PC-9 (cell line): ENCODE results near the gene MRO. TPM values are rescaled to one million over a fixed set of nuclear protein-coding genes. Genes with fewer than 3 reads are reported as not detected.

Experiments
- BruUV-seq: library from RNA; stranded (reverse); fragments of 400-500 nt; replicated peaks from 2 replicates; lab custom pipeline; 2021; lab: Mats Ljungman, UMichigan
- CTCF ChIA-PET: fragments of 300-600 bp; sonication (Branson Sonifier 250); formaldehyde crosslinking; loops from one replicate; lab custom pipeline; 2022; ENCODE audit warnings: antibody characterized with exemption; lab: Charles Lee
- POLR2A ChIA-PET: fragments of 300-600 bp; sonication (Branson Sonifier 250); formaldehyde crosslinking; loops from one replicate; lab custom pipeline; 2022; ENCODE audit warnings: antibody characterized with exemption; ENCODE audit not compliant: unreplicated experiment; lab: Charles Lee
- DNase-seq, 2 experiments: peaks; one replicate each; pipeline versions ENCODE4 v3.0.0 to v3.0.0-alpha.2; 2015 to 2022; ENCODE audit warnings: mixed read lengths in 1 of 2
- H2AFZ ChIP-seq: fragments of 200-600 bp; sonication (generic); 2 replicates; pipeline ENCODE4 v1.8.1; 2017; ENCODE audit warnings: antibody characterized with exemption
- H3F3A ChIP-seq: fragments of 200-600 bp; sonication (generic); 2 replicates; pipeline ENCODE4 v1.8.1; 2017; ENCODE audit warnings: antibody characterized with exemption, mild to moderate bottlenecking, low read depth; ENCODE audit not compliant: insufficient read depth
- H3K27ac ChIP-seq: fragments of 200-600 bp; sonication (generic); 2 replicates; pipeline ENCODE4 v1.6.1; 2016; ENCODE audit warnings: mixed run types
- H3K27me3 ChIP-seq: fragments of 200-600 bp; sonication (generic); 2 replicates; pipeline ENCODE4 v1.6.1; 2016; ENCODE audit warnings: low read depth, mixed run types; ENCODE audit not compliant: insufficient read depth
- H3K36me3 ChIP-seq: fragments of 200-600 bp; sonication (generic); 2 replicates; pipeline ENCODE4 v1.6.1; 2016; ENCODE audit warnings: low read depth, mixed run types
- H3K4me1 ChIP-seq: fragments of 200-600 bp; sonication (generic); replicated peaks from 2 replicates; pipeline ENCODE4 v1.6.1; 2016; ENCODE audit warnings: mixed run types; ENCODE audit not compliant: insufficient read depth
- H3K4me2 ChIP-seq: fragments of 200-600 bp; sonication (generic); 2 replicates; pipeline ENCODE4 v1.6.1; 2017; ENCODE audit warnings: mixed run types
- H3K4me3 ChIP-seq: fragments of 200-600 bp; sonication (generic); 2 replicates; pipeline ENCODE4 v1.6.1; 2016; ENCODE audit warnings: mixed run types
- H3K79me2 ChIP-seq: fragments of 200-600 bp; sonication (generic); 2 replicates; pipeline ENCODE4 v1.6.1; 2017; ENCODE audit warnings: low read depth, mixed run types
- H3K9me2 ChIP-seq: fragments of 200-600 bp; sonication (generic); 2 replicates; pipeline ENCODE4 v1.8.1; 2017; ENCODE audit warnings: mild to moderate bottlenecking; ENCODE audit not compliant: insufficient read depth
- H3K9me3 ChIP-seq: fragments of 200-600 bp; sonication (generic); 2 replicates; pipeline ENCODE4 v1.8.1; 2016; ENCODE audit warnings: low read depth; ENCODE audit not compliant: insufficient read depth
- H4K20me1 ChIP-seq: fragments of 200-600 bp; sonication (generic); 2 replicates; pipeline ENCODE4 v1.8.1; 2017; ENCODE audit not compliant: insufficient read depth
- CTCF ChIP-seq: fragments of 200-600 bp; sonication (generic); conservative IDR thresholded peaks from 2 replicates; pipeline ENCODE4 v1.6.1; 2017; ENCODE audit warnings: mixed run types, antibody characterized with exemption, mild to moderate bottlenecking, moderate library complexity
- EZH2 ChIP-seq: fragments of 200-600 bp; sonication (generic); IDR thresholded peaks from 2 replicates; pipeline ENCODE4 v1.8.0; 2017; ENCODE audit warnings: antibody characterized with exemption, low read depth
- intact Hi-C: fragments of 100-400 bp; cut with micrococcal nuclease; formaldehyde crosslinking; loops from one replicate; pipeline ENCODE4 v1.10.0; 2022; ENCODE audit not compliant: unreplicated experiment
- total RNA-seq: library from RNA; stranded (reverse); gene quantifications from 2 replicates; pipeline ENCODE4 v1.2.3, GENCODE V29; 2021

The MRO gene
- total RNA-seq, 1 experiment from 2014 or later, result not detected

- Histone ChIP-seq H3K9me3 (no peaks in the 10 kb centered on the region), H3F3A (no peaks in the 10 kb centered on the region), H3K27ac (no peak overlapping the region), H3K9me2 (no peaks in the 10 kb centered on the region; the same call in 1 of the 2 replicates), H4K20me1 (no peaks in the 10 kb centered on the region; the same call in 1 of the 2 replicates), H3K27me3 (no peaks in the 10 kb centered on the region; the same call in 1 of the 2 replicates), H3K4me2 (no peak overlapping the region), H3K4me3 (no peak overlapping the region), H2AFZ (no peak overlapping the region), H3K36me3 (no peaks in the 10 kb centered on the region), H3K79me2 (no peaks in the 10 kb centered on the region), H3K4me1 (no peaks in the 10 kb centered on the region)
- no peak for DNase-seq
- intact Hi-C loops, result no loop called here
- ChIA-PET POLR2A (no interaction called here), CTCF (no interaction called here)
- TF ChIP-seq CTCF (no peak), EZH2 (no peak)
- no TSS peak for BruUV-seq
Measured at GRCh38 chr18:50797142-50797541, 22.7 kb downstream of the MRO start.

GRCh38 chr18:50796495-50796894 lies 23.3 kb downstream of the MRO start:
- no peak overlapping the region for H3K4me2 ChIP-seq
- intact Hi-C loops, result no loop called here
- no peak overlapping the region for H3K4me3 ChIP-seq
- no peak overlapping the region for H2AFZ ChIP-seq
- H4K20me1 ChIP-seq, result no peaks in the 10 kb centered on the region; the same call in 1 of the 2 replicates
- no peaks in the 10 kb centered on the region; the same call in 1 of the 2 replicates for H3K27me3 ChIP-seq
- H3K27ac ChIP-seq, result no peak overlapping the region
- CTCF ChIA-PET, result no interaction called here
- no peaks in the 10 kb centered on the region for H3F3A ChIP-seq
- H3K79me2 ChIP-seq, result no peaks in the 10 kb centered on the region
- no peaks in the 10 kb centered on the region for H3K4me1 ChIP-seq
- DNase-seq, result no peak
- no TSS peak for BruUV-seq
- H3K9me3 ChIP-seq, result no peaks in the 10 kb centered on the region
- no peak for TF ChIP-seq EZH2
- POLR2A ChIA-PET, result no interaction called here
- no peaks in the 10 kb centered on the region for H3K36me3 ChIP-seq
- H3K9me2 ChIP-seq, result no peaks in the 10 kb centered on the region; the same call in 1 of the 2 replicates

- Histone ChIP-seq H4K20me1 (no peaks in the 10 kb centered on the region; the same call in 1 of the 2 replicates), H3K4me1 (no peaks in the 10 kb centered on the region), H2AFZ (no peak overlapping the region), H3K9me3 (no peaks in the 10 kb centered on the region), H3K27ac (no peak overlapping the region), H3K79me2 (no peaks in the 10 kb centered on the region), H3K4me2 (no peak overlapping the region), H3K27me3 (no peaks in the 10 kb centered on the region; the same call in 1 of the 2 replicates), H3K36me3 (no peaks in the 10 kb centered on the region), H3K4me3 (no peak overlapping the region), H3K9me2 (no peaks in the 10 kb centered on the region), H3F3A (no peaks in the 10 kb centered on the region)
- ChIA-PET POLR2A (no interaction called here), CTCF (no interaction called here)
- DNase-seq, result no peak
- no TSS peak for BruUV-seq
- TF ChIP-seq EZH2 (no peak), CTCF (no peak)
- intact Hi-C loops, result no loop called here
Measured at GRCh38 chr18:50793641-50794565, 25.9 kb downstream of the MRO start.
